Ishikawa (cell line): ENCODE data around the gene VEGFD.

Source experiments
- EP300 ChIP-seq: IDR thresholded peaks from 2 replicates; pipeline ENCODE4 v1.6.1; 2012; ENCODE audit warnings: borderline replicate concordance
- FOXM1 ChIP-seq: IDR thresholded peaks from 2 replicates; pipeline ENCODE4 v1.6.1; 2012; ENCODE audit warnings: low read depth, borderline replicate concordance
- NFIC ChIP-seq: IDR thresholded peaks from 2 replicates; pipeline ENCODE4 v1.6.1; 2012
- RAD21 ChIP-seq: IDR thresholded peaks from 2 replicates; pipeline ENCODE4 v1.6.1; 2012; ENCODE audit warnings: low read depth
- TAF1 ChIP-seq: IDR thresholded peaks from 2 replicates; pipeline ENCODE4 v1.6.1; 2012; ENCODE audit warnings: low read depth, mild to moderate bottlenecking
- TEAD4 ChIP-seq: IDR thresholded peaks from 2 replicates; pipeline ENCODE4 v1.6.1; 2012
- YY1 ChIP-seq: IDR thresholded peaks from 2 replicates; pipeline ENCODE4 v1.6.1; 2012; ENCODE audit warnings: low read depth
- TF ChIP-seq, protein P1 (sequence below): IDR thresholded peaks from 2 replicates; pipeline ENCODE4 v1.6.1; 2012

DNA sequence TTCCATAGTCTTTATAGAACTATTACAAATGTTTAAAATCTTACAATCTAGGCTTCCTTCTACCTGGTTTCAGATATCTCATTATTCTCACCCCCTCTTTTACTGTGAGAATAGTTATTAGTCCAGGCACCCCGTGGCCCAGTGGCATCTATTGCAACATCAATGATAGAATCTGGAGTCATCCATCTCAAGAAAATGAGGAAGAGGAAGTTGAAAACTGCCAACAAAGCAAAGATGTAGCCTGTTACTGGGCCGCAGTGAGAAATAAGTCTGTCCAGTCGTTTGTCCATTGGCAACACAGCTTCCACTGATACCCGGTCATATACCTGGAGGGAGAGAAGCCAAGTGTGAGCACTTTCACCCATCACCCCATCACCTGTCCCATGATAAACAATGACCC, 62.8 kb downstream of the VEGFD start:
- no peak for TF ChIP-seq NFIC
- TF ChIP-seq, protein P1, sequence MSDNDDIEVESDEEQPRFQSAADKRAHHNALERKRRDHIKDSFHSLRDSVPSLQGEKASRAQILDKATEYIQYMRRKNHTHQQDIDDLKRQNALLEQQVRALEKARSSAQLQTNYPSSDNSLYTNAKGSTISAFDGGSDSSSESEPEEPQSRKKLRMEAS: no peak
- no peak for TF ChIP-seq FOXM1
- TF ChIP-seq RAD21: no peak
- no peak for TF ChIP-seq TEAD4
- TF ChIP-seq TAF1: no peak
- TF ChIP-seq EP300: no peak
- no peak for TF ChIP-seq YY1
